ENCODE measurements around the gene DCLK1. TPM values are rescaled to one million over a fixed set of nuclear protein-coding genes. Genes with fewer than 3 reads are reported as not detected.

The DCLK1 gene
- total RNA-seq, 4 donors from 2014 or later: 11.7 to 51.4 (median 15.8) TPM

GRCh38 chr13:35804901-35805300 lies 326.3 kb downstream of the DCLK1 start:
- whole genome bisulfite sequencing: 81% methylated on average over 5 of the region's 5 CpGs
- TF ChIP-seq CTCF (IDR thresholded peaks at IDR 0.05): no peak
- no peak for TF ChIP-seq EP300 (IDR thresholded peaks at IDR 0.05)
- TF ChIP-seq POLR2A (IDR thresholded peaks at IDR 0.05): no peak
- no peak for TF ChIP-seq POLR2AphosphoS5 (IDR thresholded peaks at IDR 0.05)

GRCh38 chr13:35797991-35798390 lies 333.2 kb downstream of the DCLK1 start:
- Histone ChIP-seq H3K4me3 (no peak overlapping the region), H3K9me3 (no peaks in the 10 kb centered on the region), H3K27ac (no peak overlapping the region), H3K36me3 (no peaks in the 10 kb centered on the region), H3K27me3 (no peaks in the 10 kb centered on the region), H3K4me1 (peaks cover 6% of the 10 kb centered on the region)
- TF ChIP-seq CTCF (IDR thresholded peaks at IDR 0.05): no peak
- no peak for DNase-seq (ENCODE audit: low spot score in 2 of 2)
- 63% methylated on average over 7 of the region's 7 CpGs for WGBS

More at GRCh38 chr13:35804901-35805300, 326.3 kb downstream of the DCLK1 start:
- Histone ChIP-seq H3K27me3 (no peaks in the 10 kb centered on the region), H3K27ac (no peak overlapping the region), H3K36me3 (no peaks in the 10 kb centered on the region), H3K9me3 (no peaks in the 10 kb centered on the region), H3K4me3 (no peak overlapping the region), H3K4me1 (no peaks in the 10 kb centered on the region)
- DNase-seq (ENCODE audit: low spot score in 2 of 2): no peak

GRCh38 chr13:35797244-35797643 lies 333.9 kb downstream of the DCLK1 start:
- no peak for DNase-seq (ENCODE audit: low spot score in 2 of 2)
- H3K4me3 ChIP-seq: no peak overlapping the region
- H3K36me3 ChIP-seq: no peaks in the 10 kb centered on the region
- peaks cover 10% of the 10 kb centered on the region for H3K4me1 ChIP-seq
- H3K27me3 ChIP-seq: no peaks in the 10 kb centered on the region
- 62% methylated on average over 2 of the region's 2 CpGs for WGBS
- TF ChIP-seq POLR2AphosphoS5 (IDR thresholded peaks at IDR 0.05): no peak
- TF ChIP-seq CTCF (IDR thresholded peaks at IDR 0.05): no peak
- TF ChIP-seq POLR2A (IDR thresholded peaks at IDR 0.05): no peak
- TF ChIP-seq EP300 (IDR thresholded peaks at IDR 0.05): no peak
- no peak overlapping the region for H3K27ac ChIP-seq
- no peaks in the 10 kb centered on the region for H3K9me3 ChIP-seq

- DNase-seq (ENCODE audit: low spot score in 2 of 2): no peak
- no peak overlapping the region for H3K27ac ChIP-seq
- no peaks in the 10 kb centered on the region for H3K9me3 ChIP-seq
- H3K4me1 ChIP-seq: peaks cover 10% of the 10 kb centered on the region
- no peaks in the 10 kb centered on the region for H3K36me3 ChIP-seq
- no peak overlapping the region for H3K4me3 ChIP-seq
- 88% methylated on average over 4 of the region's 4 CpGs for WGBS
- H3K27me3 ChIP-seq: no peaks in the 10 kb centered on the region
- TF ChIP-seq POLR2A (IDR thresholded peaks at IDR 0.05): no peak
- TF ChIP-seq EP300 (IDR thresholded peaks at IDR 0.05): no peak
- TF ChIP-seq POLR2AphosphoS5 (IDR thresholded peaks at IDR 0.05): no peak
- TF ChIP-seq CTCF (IDR thresholded peaks at IDR 0.05): no peak
Measured at GRCh38 chr13:35796623-35797022, 334.6 kb downstream of the DCLK1 start.

- Histone ChIP-seq H3K36me3 (no peaks in the 10 kb centered on the region), H3K4me3 (no peak overlapping the region), H3K9me3 (no peaks in the 10 kb centered on the region), H3K4me1 (peaks cover 10% of the 10 kb centered on the region), H3K27me3 (no peaks in the 10 kb centered on the region), H3K27ac (no peak overlapping the region)
- DNase-seq (ENCODE audit: low spot score in 2 of 2): no peak
- TF ChIP-seq POLR2AphosphoS5 (IDR thresholded peaks at IDR 0.05) (no peak), EP300 (IDR thresholded peaks at IDR 0.05) (no peak)
- WGBS: 82% methylated on average over 3 of the region's 3 CpGs
Measured at GRCh38 chr13:35794734-35795389, 336.3 kb downstream of the DCLK1 start.

- no peak overlapping the region for H3K4me3 ChIP-seq
- no peak overlapping the region for H3K27ac ChIP-seq
- TF ChIP-seq CTCF (IDR thresholded peaks at IDR 0.05) (no peak), EP300 (IDR thresholded peaks at IDR 0.05) (no peak), POLR2AphosphoS5 (IDR thresholded peaks at IDR 0.05) (no peak), POLR2A (IDR thresholded peaks at IDR 0.05) (no peak)
- no peaks in the 10 kb centered on the region for H3K27me3 ChIP-seq
- no peak for DNase-seq (ENCODE audit: low spot score in 2 of 2)
- H3K36me3 ChIP-seq: no peaks in the 10 kb centered on the region
- H3K4me1 ChIP-seq: peaks cover 10% of the 10 kb centered on the region
- H3K9me3 ChIP-seq: no peaks in the 10 kb centered on the region
Measured at GRCh38 chr13:35793823-35794222, 337.4 kb downstream of the DCLK1 start.

Data from suprapubic skin (tissue), 4 donors.